Liver (tissue), 9 donors: Measurements from ENCODE around the gene TUBB4B. TPM values are rescaled to one million over a fixed set of nuclear protein-coding genes. Genes with fewer than 3 reads are reported as not detected.

ENCODE experiments used
- DNase-seq: peaks from one replicate; pipeline ENCODE4 v3.0.0-alpha.2; 2017; ENCODE audit warnings: low spot score
- H3K27ac ChIP-seq, 2 donors: one replicate each; pipeline ENCODE4 v1.7.0; 2013; ENCODE audit warnings: inconsistent platforms in 2 of 2, low read length in 2 of 2, control low read depth in 1 of 2, low read depth in 1 of 2, mild to moderate bottlenecking in 1 of 2
- H3K27me3 ChIP-seq, 4 donors: one replicate each; pipeline versions ENCODE4 v1.6.1 to v1.7.0; 2013; ENCODE audit warnings: low read length in 3 of 4, inconsistent platforms in 1 of 4, mild to moderate bottlenecking in 1 of 4, moderate library complexity in 1 of 4; ENCODE audit not compliant: control insufficient read depth in 4 of 4, insufficient read depth in 4 of 4
- H3K36me3 ChIP-seq, 4 donors: one replicate each; pipeline versions ENCODE4 v1.6.1 to v1.7.0; 2013; ENCODE audit warnings: low read length in 3 of 4, mild to moderate bottlenecking in 3 of 4, low read depth in 1 of 4, moderate library complexity in 1 of 4; ENCODE audit not compliant: control insufficient read depth in 4 of 4, insufficient read depth in 3 of 4
- H3K4me1 ChIP-seq, 4 donors: one replicate each; pipeline versions ENCODE4 v1.6.1 to v1.7.0; 2013; ENCODE audit warnings: low read length in 3 of 4, mild to moderate bottlenecking in 3 of 4, moderate library complexity in 1 of 4; ENCODE audit not compliant: control insufficient read depth in 4 of 4, insufficient read depth in 4 of 4
- H3K4me3 ChIP-seq, 3 donors: one replicate each; pipeline versions ENCODE4 v1.6.1 to v1.7.0; 2013; ENCODE audit warnings: low read length in 3 of 3, control low read depth in 1 of 3, low read depth in 1 of 3, mild to moderate bottlenecking in 1 of 3
- H3K9ac ChIP-seq, 2 donors: one replicate each; pipeline ENCODE4 v1.7.0; 2013; ENCODE audit warnings: low read length in 2 of 2, mild to moderate bottlenecking in 2 of 2, moderate library complexity in 2 of 2, control low read depth in 1 of 2, low read depth in 1 of 2
- H3K9me3 ChIP-seq, 4 donors: one replicate each; pipeline versions ENCODE4 v1.6.1 to v1.7.0; 2013; ENCODE audit warnings: low read length in 3 of 4; ENCODE audit not compliant: control insufficient read depth in 4 of 4
- ATF3 ChIP-seq: IDR thresholded peaks from 2 replicates; pipeline ENCODE4 v1.6.1; 2016; ENCODE audit warnings: antibody characterized with exemption
- EGR1 ChIP-seq, 2 donors: IDR thresholded peaks; 2 replicates each; pipeline ENCODE4 v1.6.1; 2016 to 2018; ENCODE audit warnings: antibody characterized with exemption in 2 of 2, low read depth in 2 of 2
- FOXA1 ChIP-seq: IDR thresholded peaks from 2 replicates; pipeline ENCODE4 v1.6.1; 2016; ENCODE audit warnings: antibody characterized with exemption
- FOXA2 ChIP-seq: IDR thresholded peaks from 2 replicates; pipeline ENCODE4 v1.6.1; 2016; ENCODE audit warnings: antibody characterized with exemption
- GABPA ChIP-seq, 2 donors: IDR thresholded peaks in 1 of 2; conservative IDR thresholded peaks in 1 of 2; 2 replicates each; pipeline ENCODE4 v1.6.1; 2016; ENCODE audit warnings: antibody characterized with exemption in 2 of 2, mild to moderate bottlenecking in 1 of 2, moderate library complexity in 1 of 2
- HNF4A ChIP-seq, 2 donors: conservative IDR thresholded peaks; 2 replicates each; pipeline ENCODE4 v1.6.1; 2016; ENCODE audit warnings: antibody characterized with exemption in 2 of 2, mild to moderate bottlenecking in 2 of 2
- HNF4G ChIP-seq: IDR thresholded peaks from 2 replicates; pipeline ENCODE4 v1.6.1; 2016; ENCODE audit warnings: antibody characterized with exemption
- JUND ChIP-seq, 2 donors: IDR thresholded peaks; 2 replicates each; pipeline ENCODE4 v1.6.1; 2016; ENCODE audit warnings: antibody characterized with exemption in 2 of 2
- MAX ChIP-seq: IDR thresholded peaks from 2 replicates; pipeline ENCODE4 v1.6.1; 2016; ENCODE audit warnings: antibody characterized with exemption
- NR2F2 ChIP-seq: IDR thresholded peaks from 2 replicates; pipeline ENCODE4 v1.6.1; 2016; ENCODE audit warnings: antibody characterized with exemption
- RAD21 ChIP-seq, 2 donors: IDR thresholded peaks; 2 replicates each; pipeline ENCODE4 v1.6.1; 2016; ENCODE audit warnings: antibody characterized with exemption in 2 of 2, mild to moderate bottlenecking in 2 of 2
- REST ChIP-seq: IDR thresholded peaks from 2 replicates; pipeline ENCODE4 v1.6.1; 2016; ENCODE audit warnings: antibody characterized with exemption, mild to moderate bottlenecking
- RXRA ChIP-seq, 2 donors: IDR thresholded peaks; 2 replicates each; pipeline ENCODE4 v1.6.1; 2017 to 2018; ENCODE audit warnings: antibody characterized with exemption in 2 of 2, mild to moderate bottlenecking in 1 of 2
- SP1 ChIP-seq: IDR thresholded peaks from 2 replicates; pipeline ENCODE4 v1.6.1; 2018; ENCODE audit warnings: antibody characterized with exemption, mild to moderate bottlenecking
- TAF1 ChIP-seq: conservative IDR thresholded peaks from 2 replicates; pipeline ENCODE4 v1.6.1; 2016; ENCODE audit warnings: antibody characterized with exemption, mild to moderate bottlenecking
- YY1 ChIP-seq: IDR thresholded peaks from 2 replicates; pipeline ENCODE4 v1.6.1; 2016; ENCODE audit warnings: antibody characterized with exemption, mild to moderate bottlenecking
- ZBTB33 ChIP-seq: IDR thresholded peaks from 2 replicates; pipeline ENCODE4 v1.6.1; 2016; ENCODE audit warnings: antibody characterized with exemption
- WGBS: extraction: QIAGEN DNeasy Blood & Tissue Kit; methylation state at CpG from one replicate; pipeline ENCODE4 v1.1.7; 2013; 5-methylcytosine and 5-hydroxymethylcytosine counted together
- polyA plus RNA-seq, 2 donors: library from polyadenylated mRNA; stranded (reverse) in 1 of 2; unstranded in 1 of 2; fragments of 200-250 nt in 1 of 2; fragments of >200 nt in 1 of 2; fragmentation: Nextera tagmentation in 1 of 2; extraction: Ambion mirVana in 1 of 2; gene quantifications; one replicate each; pipeline versions ENCODE4 v1.2.1 to v1.2.3, GENCODE V29; 2013 to 2015
- total RNA-seq, 2 donors: library from RNA; depleted of rRNA; stranded (reverse); fragments of >200 nt; gene quantifications; one replicate each; pipeline ENCODE4 v1.2.3, GENCODE V29; 2014
- TF ChIP-seq, protein P1 (sequence below): fragments of 150-350 bp; IDR thresholded peaks from 2 replicates; pipeline ENCODE4 v1.5.1; 2017; ENCODE audit warnings: improper control_type of control experiment, low read depth, low read length; ENCODE audit not compliant: missing input control
- donor health status: healthy.
- donor health status: healthy.
- donor health status: healthy.
- donor health status: healthy.
- donor health status: healthy.

Gene TUBB4B
- total and polyA plus RNA-seq, 4 donors, result 173 to 199 (median 185) TPM

DNA sequence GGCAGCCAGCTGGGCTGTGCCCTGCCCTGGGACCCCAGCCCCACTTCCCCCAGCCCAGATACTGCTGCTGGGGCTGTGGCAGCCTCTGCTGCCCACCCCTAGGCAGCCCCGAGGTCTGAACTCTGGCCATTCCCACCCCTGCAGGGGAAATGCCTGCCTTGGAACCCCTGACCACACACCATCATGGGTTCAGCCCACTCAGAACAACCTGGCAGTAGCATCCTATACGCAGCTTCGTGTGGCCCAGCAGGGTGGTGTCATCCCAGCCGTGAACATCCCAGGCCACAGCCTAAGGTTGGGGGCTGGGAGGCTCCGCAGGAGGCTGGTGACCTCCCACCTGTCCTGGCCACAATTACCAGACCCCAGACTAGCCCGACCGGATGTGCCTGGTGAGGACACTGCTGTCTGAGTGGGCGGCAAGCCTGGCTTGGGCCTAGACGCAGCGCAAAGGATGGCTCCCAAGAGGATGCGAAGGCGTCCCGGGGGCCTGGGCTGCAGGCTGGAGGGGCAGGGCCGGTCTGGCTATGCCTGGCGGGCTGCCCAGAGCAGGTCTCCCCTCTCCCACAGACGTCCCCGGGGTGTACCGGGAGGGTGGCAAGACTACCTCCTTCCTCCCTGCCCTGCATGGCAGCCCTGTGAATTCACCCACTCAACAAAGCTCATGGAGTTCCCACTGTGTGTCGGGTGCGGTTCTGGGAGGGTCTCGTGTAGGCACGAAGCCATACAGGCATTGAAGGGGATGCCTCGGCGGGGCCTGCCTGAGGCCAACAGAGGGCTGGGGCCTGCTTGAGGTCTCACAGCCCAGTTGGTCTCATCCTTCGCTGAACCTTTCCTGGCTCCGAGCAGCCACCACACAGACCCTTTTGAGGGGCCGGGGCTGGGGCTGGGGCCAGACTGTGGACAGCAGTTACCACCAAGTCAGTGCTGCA is 11.9 kb upstream of the TUBB4B start:
- no peak for TF ChIP-seq JUND (IDR thresholded peaks at IDR 0.05)
- TF ChIP-seq EGR1 (IDR thresholded peaks at IDR 0.05; ENCODE audit: low read depth in 2 of 2), result no peak
- TF ChIP-seq MAX, result no peak
- TF ChIP-seq FOXA2, result no peak
- no peak for TF ChIP-seq TAF1
- no peak for TF ChIP-seq FOXA1
- TF ChIP-seq HNF4A (conservative IDR thresholded peaks at IDR 0.05), result no peak
- TF ChIP-seq SP1, result no peak
- TF ChIP-seq, protein P1, sequence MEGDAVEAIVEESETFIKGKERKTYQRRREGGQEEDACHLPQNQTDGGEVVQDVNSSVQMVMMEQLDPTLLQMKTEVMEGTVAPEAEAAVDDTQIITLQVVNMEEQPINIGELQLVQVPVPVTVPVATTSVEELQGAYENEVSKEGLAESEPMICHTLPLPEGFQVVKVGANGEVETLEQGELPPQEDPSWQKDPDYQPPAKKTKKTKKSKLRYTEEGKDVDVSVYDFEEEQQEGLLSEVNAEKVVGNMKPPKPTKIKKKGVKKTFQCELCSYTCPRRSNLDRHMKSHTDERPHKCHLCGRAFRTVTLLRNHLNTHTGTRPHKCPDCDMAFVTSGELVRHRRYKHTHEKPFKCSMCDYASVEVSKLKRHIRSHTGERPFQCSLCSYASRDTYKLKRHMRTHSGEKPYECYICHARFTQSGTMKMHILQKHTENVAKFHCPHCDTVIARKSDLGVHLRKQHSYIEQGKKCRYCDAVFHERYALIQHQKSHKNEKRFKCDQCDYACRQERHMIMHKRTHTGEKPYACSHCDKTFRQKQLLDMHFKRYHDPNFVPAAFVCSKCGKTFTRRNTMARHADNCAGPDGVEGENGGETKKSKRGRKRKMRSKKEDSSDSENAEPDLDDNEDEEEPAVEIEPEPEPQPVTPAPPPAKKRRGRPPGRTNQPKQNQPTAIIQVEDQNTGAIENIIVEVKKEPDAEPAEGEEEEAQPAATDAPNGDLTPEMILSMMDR, result no peak
- TF ChIP-seq GABPA (IDR thresholded peaks at IDR 0.05 in 1 of 2, conservative IDR thresholded peaks at IDR 0.05 in 1 of 2), result no peak
- no peak for TF ChIP-seq RXRA (IDR thresholded peaks at IDR 0.05)
- no peak for TF ChIP-seq HNF4G
- TF ChIP-seq REST, result no peak
- no peak for TF ChIP-seq ATF3
- no peak for TF ChIP-seq NR2F2
- TF ChIP-seq YY1, result no peak
- no peak for TF ChIP-seq ZBTB33
- no peak for TF ChIP-seq RAD21 (IDR thresholded peaks at IDR 0.05)
- H3K4me1 ChIP-seq, result peaks cover under 1 to 4% (median under 1%) of the 10 kb centered on the region in 4 donors
- H3K27me3 ChIP-seq, result no peaks in the 10 kb centered on the region
- no peaks in the 10 kb centered on the region for H3K9me3 ChIP-seq
- no peak overlapping the region for H3K4me3 ChIP-seq
- WGBS, result 77% methylated on average over 27 of the region's 27 CpGs
- no peaks in the 10 kb centered on the region for H3K36me3 ChIP-seq
- DNase-seq, result no peak
- no peak overlapping the region for H3K9ac ChIP-seq
- no peak overlapping the region for H3K27ac ChIP-seq
